Measurements from ENCODE around the gene ZNF148. TPM values are rescaled to one million over a fixed set of nuclear protein-coding genes. Genes with fewer than 3 reads are reported as not detected.
A peak's percentile ranks its signal among the peaks of the same experiment; 100 is the strongest.

The ZNF148 gene
- polyA plus RNA-seq, 3 donors, result 6.5 to 48.4 (median 34.1) TPM

DNA sequence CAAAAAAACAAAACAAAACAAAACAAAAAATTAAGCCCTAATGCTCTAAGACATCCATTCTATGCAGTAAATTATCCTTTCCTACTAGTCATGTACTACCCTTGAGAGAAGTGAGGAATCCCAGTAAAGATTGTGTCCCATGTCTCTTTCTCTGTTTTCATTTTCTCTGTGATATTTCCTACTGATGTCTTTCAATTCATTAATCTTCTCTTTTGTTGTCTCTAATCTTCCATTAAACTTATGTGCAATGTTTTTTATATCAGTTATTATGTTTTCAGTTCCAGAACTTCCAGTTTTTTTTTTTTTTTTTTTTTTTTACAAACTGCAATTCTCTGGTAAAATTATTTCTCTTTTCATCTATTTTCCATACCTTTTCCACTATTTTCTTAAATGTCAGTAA is 118.5 kb downstream of the ZNF148 start:
- TF ChIP-seq, protein P1, sequence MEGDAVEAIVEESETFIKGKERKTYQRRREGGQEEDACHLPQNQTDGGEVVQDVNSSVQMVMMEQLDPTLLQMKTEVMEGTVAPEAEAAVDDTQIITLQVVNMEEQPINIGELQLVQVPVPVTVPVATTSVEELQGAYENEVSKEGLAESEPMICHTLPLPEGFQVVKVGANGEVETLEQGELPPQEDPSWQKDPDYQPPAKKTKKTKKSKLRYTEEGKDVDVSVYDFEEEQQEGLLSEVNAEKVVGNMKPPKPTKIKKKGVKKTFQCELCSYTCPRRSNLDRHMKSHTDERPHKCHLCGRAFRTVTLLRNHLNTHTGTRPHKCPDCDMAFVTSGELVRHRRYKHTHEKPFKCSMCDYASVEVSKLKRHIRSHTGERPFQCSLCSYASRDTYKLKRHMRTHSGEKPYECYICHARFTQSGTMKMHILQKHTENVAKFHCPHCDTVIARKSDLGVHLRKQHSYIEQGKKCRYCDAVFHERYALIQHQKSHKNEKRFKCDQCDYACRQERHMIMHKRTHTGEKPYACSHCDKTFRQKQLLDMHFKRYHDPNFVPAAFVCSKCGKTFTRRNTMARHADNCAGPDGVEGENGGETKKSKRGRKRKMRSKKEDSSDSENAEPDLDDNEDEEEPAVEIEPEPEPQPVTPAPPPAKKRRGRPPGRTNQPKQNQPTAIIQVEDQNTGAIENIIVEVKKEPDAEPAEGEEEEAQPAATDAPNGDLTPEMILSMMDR (IDR thresholded peaks at IDR 0.05), result no peak
- H3K36me3 Mint-ChIP-seq, result peaks cover 59 to 71% of the 10 kb centered on the region in 2 donors
- Histone ChIP-seq H3K9ac (ENCODE audit: insufficient read depth, low read length, poor library complexity, severe bottlenecking) (no peak overlapping the region), H3K36me3 (replicated peaks in 1 of 2; ENCODE audit: control insufficient read depth in 1 of 2, insufficient read depth in 2 of 2, low read length in 2 of 2) (peaks cover 0 to 17% of the 10 kb centered on the region in 2 donors), H3K27ac (ENCODE audit: low read depth in 1 of 2, low read length in 2 of 2) (no peak overlapping the region), H2AFZ (ENCODE audit: insufficient read depth, low read depth, low read length, poor library complexity, severe bottlenecking) (no peak overlapping the region), H3K79me2 (ENCODE audit: insufficient read depth, low read length) (no peaks in the 10 kb centered on the region), H3K4me2 (replicated peaks; ENCODE audit: extremely low read depth, low read length, poor library complexity, severe bottlenecking) (no peak overlapping the region), H3K4me1 (ENCODE audit: control insufficient read depth in 1 of 2, insufficient read depth in 2 of 2, low read length in 2 of 2) (peaks cover 14 to 15% of the 10 kb centered on the region in 2 donors), H3K4me3 (replicated peaks in 1 of 3; ENCODE audit: low read depth in 2 of 3, low read length in 3 of 3) (no peak overlapping the region), H4K20me1 (ENCODE audit: insufficient read depth, low read length) (peaks cover 85% of the 10 kb centered on the region), H3K27me3 (ENCODE audit: control insufficient read depth in 2 of 2, insufficient read depth in 2 of 2, low read length in 2 of 2) (peaks cover 2 to 14% of the 10 kb centered on the region in 2 donors), H3K9me3 (replicated peaks in 1 of 2; ENCODE audit: control insufficient read depth in 1 of 2, insufficient read depth in 1 of 2, low read length in 2 of 2) (peaks cover 0 to 6% of the 10 kb centered on the region in 2 donors)
- H3K9me3 Mint-ChIP-seq, result peaks cover 5 to 11% (median 7%) of the 10 kb centered on the region in 7 donors
- intact Hi-C loops (cut with micrococcal nuclease), result no loop called here
- no peak for DNase-seq
- H3K4me3 Mint-ChIP-seq, result peak overlapping the region in 1 of 2 donors; percentile 43
- H3K27me3 Mint-ChIP-seq (ENCODE audit: low read depth in 3 of 3), result peaks cover 17 to 35% (median 22%) of the 10 kb centered on the region in 3 donors
- no peak overlapping the region for H3K27ac Mint-ChIP-seq
- H3K4me1 Mint-ChIP-seq, result peaks cover 20% of the 10 kb centered on the region

DNA sequence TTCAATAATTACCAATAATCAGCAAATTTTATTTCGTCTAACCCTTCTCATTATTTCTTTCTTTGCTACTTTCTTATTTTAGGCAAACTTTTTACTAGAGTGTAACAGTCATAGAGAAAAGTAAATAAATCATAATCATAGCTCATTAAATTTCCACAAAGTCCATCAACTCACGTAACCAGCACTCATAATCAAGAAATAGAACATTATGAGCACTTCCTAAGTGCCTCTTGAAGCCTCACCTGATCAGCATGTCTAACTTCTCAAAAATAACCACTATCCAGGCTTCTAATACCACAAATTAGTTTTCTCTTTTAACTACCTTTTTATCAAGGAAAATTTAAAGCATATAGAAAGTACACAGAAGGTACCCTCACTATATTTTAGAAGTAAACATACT is 124.2 kb downstream of the ZNF148 start:
- Mint-ChIP-seq H3K4me3 (no peak overlapping the region), H3K27ac (no peak overlapping the region), H3K4me1 (peaks cover 8% of the 10 kb centered on the region), H3K36me3 (peaks cover 50 to 57% of the 10 kb centered on the region in 2 donors), H3K9me3 (peaks cover 0 to 3% (median 0%) of the 10 kb centered on the region in 7 donors), H3K27me3 (ENCODE audit: low read depth in 3 of 3) (peaks cover 9 to 16% (median 12%) of the 10 kb centered on the region in 3 donors)
- intact Hi-C loops (cut with micrococcal nuclease), result no loop called here
- TF ChIP-seq, protein P1 (IDR thresholded peaks at IDR 0.05), result no peak
- Histone ChIP-seq H4K20me1 (ENCODE audit: insufficient read depth, low read length) (peaks cover 85% of the 10 kb centered on the region), H3K36me3 (replicated peaks in 1 of 2; ENCODE audit: control insufficient read depth in 1 of 2, insufficient read depth in 2 of 2, low read length in 2 of 2) (peaks cover 0 to 15% of the 10 kb centered on the region in 2 donors), H3K79me2 (ENCODE audit: insufficient read depth, low read length) (no peaks in the 10 kb centered on the region), H3K4me2 (replicated peaks; ENCODE audit: extremely low read depth, low read length, poor library complexity, severe bottlenecking) (no peak overlapping the region), H3K4me3 (replicated peaks in 1 of 3; ENCODE audit: low read depth in 2 of 3, low read length in 3 of 3) (no peak overlapping the region), H3K27me3 (ENCODE audit: control insufficient read depth in 2 of 2, insufficient read depth in 2 of 2, low read length in 2 of 2) (peaks cover 0 to 7% of the 10 kb centered on the region in 2 donors), H3K9ac (ENCODE audit: insufficient read depth, low read length, poor library complexity, severe bottlenecking) (no peak overlapping the region), H3K27ac (ENCODE audit: low read depth in 1 of 2, low read length in 2 of 2) (no peak overlapping the region), H2AFZ (ENCODE audit: insufficient read depth, low read depth, low read length, poor library complexity, severe bottlenecking) (no peak overlapping the region), H3K4me1 (ENCODE audit: control insufficient read depth in 1 of 2, insufficient read depth in 2 of 2, low read length in 2 of 2) (peaks cover 0 to 7% of the 10 kb centered on the region in 2 donors), H3K9me3 (replicated peaks in 1 of 2; ENCODE audit: control insufficient read depth in 1 of 2, insufficient read depth in 1 of 2, low read length in 2 of 2) (no peaks in the 10 kb centered on the region)
- DNase-seq, result no peak
- WGBS (ENCODE audit: insufficient coverage), result 100% methylated on average over 1 of the region's 2 CpGs
